Stomach (tissue), 4 donors: ENCODE results near the gene SGO1.

Experiments
- EP300 ChIP-seq: sonication (generic); formaldehyde crosslinking; IDR thresholded peaks from one replicate; pipeline ENCODE4 v1.6.1; 2017; ENCODE audit warnings: antibody characterized with exemption
- POLR2A ChIP-seq, 4 donors: fragments of 450-650 bp; IDR thresholded peaks; one replicate each; pipeline ENCODE4 v1.6.1; 2016; ENCODE audit warnings: antibody characterized with exemption in 4 of 4, control low read depth in 2 of 4, mild to moderate bottlenecking in 1 of 4, moderate library complexity in 1 of 4
- POLR2AphosphoS5 ChIP-seq, 3 donors: sonication (generic); formaldehyde crosslinking; IDR thresholded peaks; one replicate each; pipeline ENCODE4 v1.6.1; 2016; ENCODE audit warnings: antibody characterized with exemption in 3 of 3
- TF ChIP-seq, protein P1 (sequence below), 7 experiments: fragments of 450-650 bp in 4 of 7; fragments of 200-600 bp in 3 of 7; sonication (generic) in 3 of 7; IDR thresholded peaks; one replicate each; pipeline ENCODE4 v1.5.1; 2016 to 2019; ENCODE audit warnings: antibody characterized with exemption in 7 of 7, control low read depth in 2 of 7, mild to moderate bottlenecking in 1 of 7

DNA sequence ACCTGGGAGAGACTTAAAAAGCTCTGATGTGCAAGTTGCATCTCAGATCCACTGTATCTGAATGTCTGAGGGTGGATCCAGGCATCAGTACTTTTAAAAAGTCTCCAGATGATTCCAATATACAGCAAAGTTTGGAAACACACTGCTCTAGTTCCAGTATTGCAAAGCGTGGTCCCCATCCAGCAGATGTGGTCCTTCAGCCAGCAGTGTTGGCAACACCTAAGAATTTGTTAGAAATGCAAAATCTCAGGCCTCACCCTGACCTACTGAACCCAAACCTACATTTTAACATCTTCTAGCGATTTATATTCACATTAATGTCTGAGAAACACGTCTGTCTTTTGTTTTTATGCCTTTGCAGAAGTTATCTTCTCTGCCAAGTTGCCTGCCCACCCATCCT lies 32.2 kb upstream of the SGO1 start:
- TF ChIP-seq POLR2AphosphoS5 (IDR thresholded peaks at IDR 0.05) (no peak), EP300 (no peak), POLR2A (IDR thresholded peaks at IDR 0.05) (no peak)
- TF ChIP-seq, protein P1, sequence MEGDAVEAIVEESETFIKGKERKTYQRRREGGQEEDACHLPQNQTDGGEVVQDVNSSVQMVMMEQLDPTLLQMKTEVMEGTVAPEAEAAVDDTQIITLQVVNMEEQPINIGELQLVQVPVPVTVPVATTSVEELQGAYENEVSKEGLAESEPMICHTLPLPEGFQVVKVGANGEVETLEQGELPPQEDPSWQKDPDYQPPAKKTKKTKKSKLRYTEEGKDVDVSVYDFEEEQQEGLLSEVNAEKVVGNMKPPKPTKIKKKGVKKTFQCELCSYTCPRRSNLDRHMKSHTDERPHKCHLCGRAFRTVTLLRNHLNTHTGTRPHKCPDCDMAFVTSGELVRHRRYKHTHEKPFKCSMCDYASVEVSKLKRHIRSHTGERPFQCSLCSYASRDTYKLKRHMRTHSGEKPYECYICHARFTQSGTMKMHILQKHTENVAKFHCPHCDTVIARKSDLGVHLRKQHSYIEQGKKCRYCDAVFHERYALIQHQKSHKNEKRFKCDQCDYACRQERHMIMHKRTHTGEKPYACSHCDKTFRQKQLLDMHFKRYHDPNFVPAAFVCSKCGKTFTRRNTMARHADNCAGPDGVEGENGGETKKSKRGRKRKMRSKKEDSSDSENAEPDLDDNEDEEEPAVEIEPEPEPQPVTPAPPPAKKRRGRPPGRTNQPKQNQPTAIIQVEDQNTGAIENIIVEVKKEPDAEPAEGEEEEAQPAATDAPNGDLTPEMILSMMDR (IDR thresholded peaks at IDR 0.05) = no peak
